A549 (cell line): ENCODE results near the gene MAP6. TPM values are rescaled to one million over a fixed set of nuclear protein-coding genes. Genes with fewer than 3 reads are reported as not detected.

Experiments
- ATAC-seq, 2 experiments: fragments of 200-7000 bp in 1 of 2; fragments of >200 bp in 1 of 2; cut with Nextera tagmentation in 1 of 2; cut with Tn5 transposase in 1 of 2; 3 replicates each; pipeline versions ENCODE4 v1.8.0 to v1.9.1; 2018 to 2020; ENCODE audit warnings: mild to moderate bottlenecking in 1 of 2, moderate library complexity in 1 of 2
- CTCF ChIA-PET: fragments of 300-600 bp; sonication (Branson Sonifier 250); formaldehyde crosslinking; extraction: SDS; loops from one replicate; lab custom pipeline; 2021; ENCODE audit warnings: antibody characterized with exemption, inconsistent platforms; lab: Yijun Ruan, JAX
- POLR2A ChIA-PET: fragments of 350-600 bp; formaldehyde crosslinking; extraction: SDS; loops from one replicate; lab custom pipeline; 2021; ENCODE audit warnings: antibody characterized with exemption, inconsistent platforms; lab: Yijun Ruan, JAX
- DNase-seq, 2 experiments: peaks; one replicate each; pipeline versions ENCODE4 v3.0.0 to v3.0.0-alpha.2; 2011 to 2016; ENCODE audit warnings: low read depth in 1 of 2, low spot score in 1 of 2
- FAIRE-seq: peaks from 2 replicates; lab custom pipeline; 2011; peaks lifted over from hg19 to GRCh38; lab: Jason Lieb, UNC
- H3K27ac ChIP-seq, 2 experiments: fragments of >200 bp; sonication (Bioruptor Twin); formaldehyde crosslinking; 3 replicates each; pipeline ENCODE4 v1.5.1; 2016 to 2017
- H3K4me1 ChIP-seq: fragments of >200 bp; sonication (Bioruptor Twin); formaldehyde crosslinking; 3 replicates; pipeline ENCODE4 v1.6.1; 2016
- H3K4me2 ChIP-seq: fragments of >200 bp; sonication (Bioruptor Twin); formaldehyde crosslinking; 3 replicates; pipeline ENCODE4 v1.6.1; 2016
- H3K4me3 ChIP-seq: fragments of >200 bp; sonication (Bioruptor Twin); formaldehyde crosslinking; 3 replicates; pipeline ENCODE4 v1.5.1; 2016
- H3K9me3 ChIP-seq: fragments of >200 bp; sonication (Bioruptor Twin); formaldehyde crosslinking; 3 replicates; pipeline ENCODE4 v1.6.1; 2016
- BHLHE40 ChIP-seq: IDR thresholded peaks from 2 replicates; pipeline ENCODE4 v1.6.1; 2012; ENCODE audit warnings: low read depth, low read length, inconsistent platforms
- CHD2 ChIP-seq: fragments of 150-350 bp; IDR thresholded peaks from 2 replicates; pipeline ENCODE4 v1.6.1; 2014; ENCODE audit warnings: low read length; ENCODE audit not compliant: partially characterized antibody
- CHD4 ChIP-seq: fragments of 200-600 bp; sonication (generic); IDR thresholded peaks from 2 replicates; pipeline ENCODE4 v1.6.1; 2016; ENCODE audit warnings: antibody characterized with exemption, mild to moderate bottlenecking, borderline replicate concordance
- E2F6 ChIP-seq: IDR thresholded peaks from 2 replicates; pipeline ENCODE4 v1.6.1; 2012; ENCODE audit warnings: low read depth, borderline replicate concordance
- ESRRA ChIP-seq: fragments of 150-350 bp; IDR thresholded peaks from 2 replicates; pipeline ENCODE4 v1.6.1; 2014; ENCODE audit warnings: mild to moderate bottlenecking, low read length, borderline replicate concordance
- FOSL2 ChIP-seq, 2 experiments: fragments of 450-650 bp in 1 of 2; fragments of >200 bp in 1 of 2; sonication (Bioruptor Twin) in 1 of 2; formaldehyde crosslinking; IDR thresholded peaks; 2 replicates each; pipeline versions ENCODE4 v1.5.0 to v1.6.1; 2016 to 2020; ENCODE audit warnings: mild to moderate bottlenecking in 1 of 2, moderate library complexity in 1 of 2
- HDAC2 ChIP-seq: fragments of 200-600 bp; sonication (generic); IDR thresholded peaks from 2 replicates; pipeline ENCODE4 v1.6.1; 2016
- HES2 ChIP-seq: fragments of >200 bp; sonication (Bioruptor Twin); formaldehyde crosslinking; IDR thresholded peaks from 2 replicates; pipeline ENCODE4 v1.6.1; 2016
- HEYL ChIP-seq: fragments of 250-450 bp; sonication (Bioruptor Pico); IDR thresholded peaks from 2 replicates; pipeline ENCODE4 v1.8.0; 2021; ENCODE audit warnings: mild to moderate bottlenecking, moderate library complexity
- HMGXB4 ChIP-seq: fragments of 250-450 bp; sonication (Bioruptor Pico); IDR thresholded peaks from 2 replicates; pipeline ENCODE4 v1.5.0; 2021; ENCODE audit warnings: mild to moderate bottlenecking, moderate library complexity, borderline replicate concordance
- HOXA7 ChIP-seq: fragments of 250-450 bp; sonication (Bioruptor Pico); IDR thresholded peaks from 2 replicates; pipeline ENCODE4 v1.5.0; 2020; ENCODE audit warnings: mild to moderate bottlenecking, moderate library complexity
- HOXB13 ChIP-seq: fragments of 250-450 bp; sonication (Bioruptor Pico); IDR thresholded peaks from 2 replicates; pipeline ENCODE4 v1.5.0; 2020; ENCODE audit warnings: low read depth, mild to moderate bottlenecking, moderate library complexity
- JUNB ChIP-seq: fragments of >200 bp; sonication (Bioruptor Twin); formaldehyde crosslinking; IDR thresholded peaks from 2 replicates; pipeline ENCODE4 v1.6.1; 2016
- KDM1A ChIP-seq: fragments of 200-600 bp; sonication (generic); IDR thresholded peaks from 2 replicates; pipeline ENCODE4 v1.6.1; 2016; ENCODE audit warnings: low read depth, mild to moderate bottlenecking
- KDM5A ChIP-seq: fragments of 200-600 bp; sonication (generic); IDR thresholded peaks from 2 replicates; pipeline ENCODE4 v1.6.1; 2016; ENCODE audit warnings: antibody characterized with exemption, mild to moderate bottlenecking
- MAZ ChIP-seq: fragments of 150-350 bp; IDR thresholded peaks from 2 replicates; pipeline ENCODE4 v1.6.1; 2014; ENCODE audit warnings: antibody characterized with exemption, low read depth, low read length, borderline replicate concordance
- MYC ChIP-seq: IDR thresholded peaks from 2 replicates; pipeline ENCODE4 v1.6.1; 2012; ENCODE audit warnings: mild to moderate bottlenecking, inconsistent platforms, low read length, improper control_type of control experiment, borderline replicate concordance
- NR3C1 ChIP-seq: fragments of >200 bp; sonication (Bioruptor Twin); formaldehyde crosslinking; IDR thresholded peaks from 3 replicates; pipeline ENCODE4 v1.6.1; 2017
- PBX3 ChIP-seq: IDR thresholded peaks from 2 replicates; pipeline ENCODE4 v1.6.1; 2012
- POLR2A ChIP-seq: IDR thresholded peaks from 2 replicates; pipeline ENCODE4 v1.6.1; 2012; ENCODE audit warnings: mild to moderate bottlenecking, low read length
- RARB ChIP-seq: fragments of 250-450 bp; sonication (Bioruptor Pico); IDR thresholded peaks from 2 replicates; pipeline ENCODE4 v1.8.0; 2021; ENCODE audit warnings: mild to moderate bottlenecking, moderate library complexity
- RFX5 ChIP-seq: fragments of 450-650 bp; IDR thresholded peaks from 2 replicates; pipeline ENCODE4 v1.7.1; 2014; ENCODE audit warnings: antibody characterized with exemption, mild to moderate bottlenecking, moderate library complexity
- RNF2 ChIP-seq: fragments of 200-600 bp; sonication (generic); IDR thresholded peaks from 2 replicates; pipeline ENCODE4 v1.6.1; 2016; ENCODE audit warnings: low read depth, mild to moderate bottlenecking, antibody characterized with exemption, moderate library complexity, borderline replicate concordance
- TP53 ChIP-seq: fragments of 250-450 bp; sonication (Bioruptor Pico); IDR thresholded peaks from 2 replicates; pipeline ENCODE4 v1.5.0; 2021; ENCODE audit warnings: mild to moderate bottlenecking, moderate library complexity
- ZC3H11A ChIP-seq: fragments of 450-650 bp; IDR thresholded peaks from 2 replicates; pipeline ENCODE4 v1.6.1; 2014; ENCODE audit warnings: antibody characterized with exemption, mild to moderate bottlenecking
- ZFP36 ChIP-seq: fragments of 450-650 bp; IDR thresholded peaks from 2 replicates; pipeline ENCODE4 v1.6.1; 2014; ENCODE audit warnings: borderline replicate concordance; ENCODE audit not compliant: partially characterized antibody
- ZNF302 ChIP-seq: fragments of 250-450 bp; sonication (Bioruptor Pico); IDR thresholded peaks from 2 replicates; pipeline ENCODE4 v1.9.0; 2021; ENCODE audit warnings: inconsistent platforms, mild to moderate bottlenecking, moderate library complexity
- WGBS: methylation state at CpG from one replicate; pipeline ENCODE4 v1.1.6; 2017; ENCODE audit errors: missing lambda C conversion rate; 5-methylcytosine and 5-hydroxymethylcytosine counted together
- polyA plus RNA-seq, 4 experiments: library from polyadenylated mRNA; depleted of rRNA in 3 of 4; stranded (reverse); fragments of >200 nt; fragmentation: RNase III in 1 of 4; extraction: RNeasy Plus Mini Kit Qiagen cat#74134 plus additional on column Dnase treatment in 1 of 4; gene quantifications; 2 replicates in 3 of 4; 3 replicates in 1 of 4; pipeline ENCODE4 v1.2.3, GENCODE V29; 2011 to 2017

Gene MAP6
- polyA plus RNA-seq, 2 of the 4 experiments (the other 2 are of a cell fraction), result 1.1 to 2.1 TPM

GRCh38 chr11:75637998-75638397 is 30.8 kb downstream of the MAP6 start:
- WGBS, result 100% methylated on average over 1 of the region's 1 CpG
- Histone ChIP-seq H3K4me1 (no peaks in the 10 kb centered on the region; the same call in 2 of the 3 replicates), H3K9me3 (no peaks in the 10 kb centered on the region), H3K4me2 (no peak overlapping the region), H3K27ac (no peak overlapping the region), H3K4me3 (no peak overlapping the region)
- CTCF ChIA-PET, result no interaction called here
- FAIRE-seq, result no peak
- POLR2A ChIA-PET, result no interaction called here
- no peak for TF ChIP-seq NR3C1
- no peak for TF ChIP-seq KDM5A
- no peak for TF ChIP-seq E2F6
- TF ChIP-seq MYC, result no peak
- no peak for TF ChIP-seq RARB (CRISPR knock-in tag)
- TF ChIP-seq MAZ, result no peak
- TF ChIP-seq HEYL (CRISPR knock-in tag), result no peak
- no peak for TF ChIP-seq TP53 (CRISPR knock-in tag)
- TF ChIP-seq BHLHE40, result no peak
- no peak for TF ChIP-seq ZNF302 (CRISPR knock-in tag)
- no peak for TF ChIP-seq HMGXB4
- no peak for TF ChIP-seq RFX5
- TF ChIP-seq RNF2, result no peak
- TF ChIP-seq HES2, result no peak
- no peak for DNase-seq
- ATAC-seq, result no peak

- no peak overlapping the region for H3K27ac ChIP-seq
- no peak overlapping the region for H3K4me3 ChIP-seq
- POLR2A ChIA-PET, result no interaction called here
- FAIRE-seq, result no peak
- CTCF ChIA-PET, result interaction anchor here (0.9 kb wide), 1 partner anchor 21 kb away, joined by 3 read pairs; no protein-coding TSS in a partner anchor
- TF ChIP-seq HOXA7 (no peak), ZC3H11A (no peak), ZFP36 (no peak), HES2 (no peak), ZNF302 (CRISPR knock-in tag) (no peak), CHD4 (no peak), HMGXB4 (no peak), POLR2A (no peak), HOXB13 (CRISPR knock-in tag) (no peak), CHD2 (no peak), HDAC2 (no peak), RARB (CRISPR knock-in tag) (no peak), FOSL2 (IDR thresholded peaks at IDR 0.05) (no peak), FOSL2 (CRISPR knock-in tag; IDR thresholded peaks at IDR 0.05) (no peak), KDM1A (no peak), JUNB (no peak), ESRRA (no peak), PBX3 (no peak)
- TF ChIP-seq, all 56 proteins: peak for 0
- DNase-seq (no peak), ATAC-seq (no peak)
- no peaks in the 10 kb centered on the region; the same call in 2 of the 3 replicates for H3K4me1 ChIP-seq
- H3K4me2 ChIP-seq, result no peak overlapping the region
- H3K9me3 ChIP-seq, result no peaks in the 10 kb centered on the region
- WGBS, result 54% methylated on average over 16 of the region's 16 CpGs
Observed at GRCh38 chr11:75635066-75635862, 33.6 kb downstream of the MAP6 start.
